MM.1S (cell line): Measurements from ENCODE around the gene SMC2.

Source experiments
- DNase-seq: peaks from one replicate; pipeline ENCODE4 v3.0.0-alpha.2; 2015
- H2AFZ ChIP-seq: fragments of 300-600 bp; sonication (generic); 2 replicates; pipeline ENCODE4 v1.6.0; 2016; ENCODE audit warnings: antibody characterized with exemption, low read length
- H3F3A ChIP-seq: fragments of 300-600 bp; sonication (generic); 2 replicates; pipeline ENCODE4 v1.6.1; 2016; ENCODE audit warnings: mild to moderate bottlenecking, antibody characterized with exemption, low read length, moderate library complexity, mixed read lengths; ENCODE audit not compliant: insufficient read depth
- H3K27ac ChIP-seq: fragments of 300-600 bp; sonication (generic); 2 replicates; pipeline ENCODE4 v1.5.1; 2016; ENCODE audit warnings: mild to moderate bottlenecking, low read length
- H3K27me3 ChIP-seq: fragments of 300-600 bp; sonication (generic); replicated peaks from 2 replicates; pipeline ENCODE4 v1.6.0; 2016; ENCODE audit warnings: low read length; ENCODE audit not compliant: insufficient read depth
- H3K36me3 ChIP-seq: fragments of 300-600 bp; sonication (generic); replicated peaks from 2 replicates; pipeline ENCODE4 v1.6.1; 2016; ENCODE audit warnings: mild to moderate bottlenecking, low read length, mixed read lengths; ENCODE audit not compliant: insufficient read depth
- H3K4me1 ChIP-seq: fragments of 300-600 bp; sonication (generic); 2 replicates; pipeline ENCODE4 v1.6.1; 2016; ENCODE audit warnings: low read length, mixed read lengths
- H3K4me2 ChIP-seq: fragments of 300-600 bp; sonication (generic); 2 replicates; pipeline ENCODE4 v1.6.0; 2016; ENCODE audit warnings: low read depth, low read length
- H3K4me3 ChIP-seq: fragments of 300-600 bp; sonication (generic); 2 replicates; pipeline ENCODE4 v1.5.1; 2016; ENCODE audit warnings: low read length, mixed read lengths
- H3K79me2 ChIP-seq: fragments of 300-600 bp; sonication (generic); 2 replicates; pipeline ENCODE4 v1.6.1; 2016; ENCODE audit warnings: mixed run types, low read length, mixed read lengths
- H3K9ac ChIP-seq: fragments of 300-600 bp; sonication (generic); 2 replicates; pipeline ENCODE4 v1.6.1; 2016; ENCODE audit warnings: low read length, mixed read lengths
- H3K9me2 ChIP-seq: fragments of 300-600 bp; sonication (generic); replicated peaks from 2 replicates; pipeline ENCODE4 v1.6.1; 2016; ENCODE audit warnings: mild to moderate bottlenecking, low read length, mixed read lengths; ENCODE audit not compliant: insufficient read depth
- H3K9me3 ChIP-seq: fragments of 300-600 bp; sonication (generic); replicated peaks from 2 replicates; pipeline ENCODE4 v1.6.1; 2016; ENCODE audit warnings: mild to moderate bottlenecking, low read length, mixed read lengths; ENCODE audit not compliant: insufficient read depth
- H4K20me1 ChIP-seq: fragments of 300-600 bp; sonication (generic); 2 replicates; pipeline ENCODE4 v1.6.1; 2016; ENCODE audit warnings: mild to moderate bottlenecking, low read length, moderate library complexity, mixed read lengths; ENCODE audit not compliant: insufficient read depth
- EZH2 ChIP-seq: fragments of 300-600 bp; sonication (generic); optimal IDR thresholded peaks from 2 replicates; pipeline ENCODE3; 2017; ENCODE audit warnings: low read depth, mild to moderate bottlenecking, antibody characterized with exemption, low read length, mixed read lengths
- EZH2phosphoT487 ChIP-seq: fragments of 300-600 bp; sonication (generic); IDR thresholded peaks from 2 replicates; pipeline ENCODE4 v1.6.1; 2018; ENCODE audit warnings: antibody characterized with exemption, low read length
- TF ChIP-seq, protein P1 (sequence below): fragments of 300-600 bp; sonication (generic); IDR thresholded peaks from 2 replicates; pipeline ENCODE4 v1.5.1; 2016; ENCODE audit warnings: antibody characterized with exemption, low read length, mixed read lengths

The SMC2 gene

DNA sequence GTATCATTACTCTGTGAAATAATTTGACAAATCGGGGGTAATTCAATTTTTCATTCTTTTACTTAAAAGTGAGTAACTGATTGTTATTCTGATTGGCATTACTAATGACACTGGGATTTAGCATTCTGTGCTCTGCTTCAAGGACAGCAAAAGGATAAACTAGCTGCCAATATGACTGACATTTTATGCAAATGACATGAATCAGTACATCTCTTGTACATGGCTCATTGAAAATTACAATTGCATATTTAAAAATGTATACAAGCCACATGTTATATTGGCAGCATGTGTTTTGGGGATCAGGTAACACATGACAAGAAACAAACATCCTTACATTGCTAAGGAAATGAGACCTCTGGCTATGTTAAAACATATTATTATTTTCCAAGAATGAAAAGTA, 79.0 kb downstream of the SMC2 start:
- no peaks in the 10 kb centered on the region for H3K9me2 ChIP-seq
- no peak overlapping the region for H3K4me3 ChIP-seq
- H3K79me2 ChIP-seq: no peaks in the 10 kb centered on the region
- no peaks in the 10 kb centered on the region for H3K36me3 ChIP-seq
- H2AFZ ChIP-seq: no peak overlapping the region
- no peaks in the 10 kb centered on the region for H3K9me3 ChIP-seq
- no peaks in the 10 kb centered on the region for H3K4me1 ChIP-seq
- no peaks in the 10 kb centered on the region for H3F3A ChIP-seq
- TF ChIP-seq EZH2 (no peak), EZH2phosphoT487 (no peak)
- TF ChIP-seq, protein P1, sequence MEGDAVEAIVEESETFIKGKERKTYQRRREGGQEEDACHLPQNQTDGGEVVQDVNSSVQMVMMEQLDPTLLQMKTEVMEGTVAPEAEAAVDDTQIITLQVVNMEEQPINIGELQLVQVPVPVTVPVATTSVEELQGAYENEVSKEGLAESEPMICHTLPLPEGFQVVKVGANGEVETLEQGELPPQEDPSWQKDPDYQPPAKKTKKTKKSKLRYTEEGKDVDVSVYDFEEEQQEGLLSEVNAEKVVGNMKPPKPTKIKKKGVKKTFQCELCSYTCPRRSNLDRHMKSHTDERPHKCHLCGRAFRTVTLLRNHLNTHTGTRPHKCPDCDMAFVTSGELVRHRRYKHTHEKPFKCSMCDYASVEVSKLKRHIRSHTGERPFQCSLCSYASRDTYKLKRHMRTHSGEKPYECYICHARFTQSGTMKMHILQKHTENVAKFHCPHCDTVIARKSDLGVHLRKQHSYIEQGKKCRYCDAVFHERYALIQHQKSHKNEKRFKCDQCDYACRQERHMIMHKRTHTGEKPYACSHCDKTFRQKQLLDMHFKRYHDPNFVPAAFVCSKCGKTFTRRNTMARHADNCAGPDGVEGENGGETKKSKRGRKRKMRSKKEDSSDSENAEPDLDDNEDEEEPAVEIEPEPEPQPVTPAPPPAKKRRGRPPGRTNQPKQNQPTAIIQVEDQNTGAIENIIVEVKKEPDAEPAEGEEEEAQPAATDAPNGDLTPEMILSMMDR: no peak
- H3K9ac ChIP-seq: no peak overlapping the region
- DNase-seq: no peak
- no peaks in the 10 kb centered on the region for H3K27me3 ChIP-seq
- no peaks in the 10 kb centered on the region for H4K20me1 ChIP-seq
- no peak overlapping the region for H3K27ac ChIP-seq
- H3K4me2 ChIP-seq: no peak overlapping the region

DNA sequence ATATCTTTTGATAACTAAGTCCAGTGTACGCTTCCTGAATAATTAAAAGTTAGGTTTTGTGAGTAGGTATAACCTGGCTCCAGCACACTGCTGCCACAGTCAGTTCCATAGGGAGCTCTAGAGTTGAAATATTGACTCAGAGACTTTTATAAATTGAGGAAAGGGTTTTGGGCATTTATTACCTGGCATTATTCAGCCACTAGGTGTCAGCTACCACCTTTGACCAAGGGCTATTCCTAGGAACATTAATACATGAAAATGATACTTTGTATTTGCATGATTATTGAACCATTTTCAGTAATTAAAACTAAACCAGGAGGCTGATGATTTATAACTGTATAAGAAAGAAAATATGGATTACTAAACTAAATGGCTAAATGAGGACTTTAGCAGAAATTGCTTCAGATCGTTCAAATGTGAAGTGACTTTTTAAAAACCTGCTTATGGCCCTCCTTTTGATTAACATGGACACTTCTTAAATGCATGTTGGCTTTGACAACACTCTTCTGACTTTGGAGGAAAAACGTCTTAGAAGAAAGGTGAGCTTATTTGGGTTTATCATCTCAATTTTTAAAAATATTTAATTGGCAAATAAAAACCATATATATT, 83.0 kb downstream of the SMC2 start:
- H3K4me3 ChIP-seq: no peak overlapping the region
- no peaks in the 10 kb centered on the region for H3F3A ChIP-seq
- H3K4me2 ChIP-seq: no peak overlapping the region
- H3K27ac ChIP-seq: no peak overlapping the region
- no peak overlapping the region for H3K9ac ChIP-seq
- no peaks in the 10 kb centered on the region for H3K9me2 ChIP-seq
- H3K79me2 ChIP-seq: no peaks in the 10 kb centered on the region
- H2AFZ ChIP-seq: no peak overlapping the region
- H3K27me3 ChIP-seq: no peaks in the 10 kb centered on the region
- no peaks in the 10 kb centered on the region for H3K36me3 ChIP-seq
- no peaks in the 10 kb centered on the region for H3K9me3 ChIP-seq
- TF ChIP-seq EZH2: no peak
- TF ChIP-seq, protein P1: peak; percentile 47
- no peaks in the 10 kb centered on the region for H3K4me1 ChIP-seq
- peak; percentile 25 for DNase-seq
- H4K20me1 ChIP-seq: no peaks in the 10 kb centered on the region

DNA sequence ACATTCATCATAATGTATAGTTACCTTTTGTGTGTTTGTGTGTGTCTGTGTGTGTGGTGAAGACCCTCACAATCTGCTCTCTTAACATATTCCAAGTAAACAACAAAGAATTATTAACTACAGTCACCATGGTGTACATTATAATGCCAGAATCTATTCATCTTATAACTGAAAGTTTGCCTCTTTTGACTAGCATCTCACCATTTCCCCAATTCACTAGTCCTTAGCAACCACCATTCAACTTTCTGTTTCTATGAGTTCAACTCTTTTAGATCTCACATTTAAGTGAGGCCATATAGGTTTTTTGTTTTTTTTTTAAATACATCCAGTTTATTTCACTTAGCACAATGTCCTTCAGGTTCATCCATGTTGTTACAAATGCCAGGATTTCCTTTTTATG, 83.6 kb downstream of the SMC2 start:
- TF ChIP-seq, protein P1: no peak
- no peak for DNase-seq

More for the DNA sequence above, 83.6 kb downstream of the SMC2 start:
- Histone ChIP-seq H3K79me2 (no peaks in the 10 kb centered on the region), H3K4me2 (no peak overlapping the region), H3K4me1 (no peaks in the 10 kb centered on the region), H3K4me3 (no peak overlapping the region), H3K27me3 (no peaks in the 10 kb centered on the region), H3K27ac (no peak overlapping the region), H3K9me2 (no peaks in the 10 kb centered on the region), H3F3A (no peaks in the 10 kb centered on the region), H4K20me1 (no peaks in the 10 kb centered on the region), H3K36me3 (no peaks in the 10 kb centered on the region), H2AFZ (no peak overlapping the region), H3K9ac (no peak overlapping the region), H3K9me3 (no peaks in the 10 kb centered on the region)
